ENCODE measurements around the gene ACO2.

Gene ACO2

DNA sequence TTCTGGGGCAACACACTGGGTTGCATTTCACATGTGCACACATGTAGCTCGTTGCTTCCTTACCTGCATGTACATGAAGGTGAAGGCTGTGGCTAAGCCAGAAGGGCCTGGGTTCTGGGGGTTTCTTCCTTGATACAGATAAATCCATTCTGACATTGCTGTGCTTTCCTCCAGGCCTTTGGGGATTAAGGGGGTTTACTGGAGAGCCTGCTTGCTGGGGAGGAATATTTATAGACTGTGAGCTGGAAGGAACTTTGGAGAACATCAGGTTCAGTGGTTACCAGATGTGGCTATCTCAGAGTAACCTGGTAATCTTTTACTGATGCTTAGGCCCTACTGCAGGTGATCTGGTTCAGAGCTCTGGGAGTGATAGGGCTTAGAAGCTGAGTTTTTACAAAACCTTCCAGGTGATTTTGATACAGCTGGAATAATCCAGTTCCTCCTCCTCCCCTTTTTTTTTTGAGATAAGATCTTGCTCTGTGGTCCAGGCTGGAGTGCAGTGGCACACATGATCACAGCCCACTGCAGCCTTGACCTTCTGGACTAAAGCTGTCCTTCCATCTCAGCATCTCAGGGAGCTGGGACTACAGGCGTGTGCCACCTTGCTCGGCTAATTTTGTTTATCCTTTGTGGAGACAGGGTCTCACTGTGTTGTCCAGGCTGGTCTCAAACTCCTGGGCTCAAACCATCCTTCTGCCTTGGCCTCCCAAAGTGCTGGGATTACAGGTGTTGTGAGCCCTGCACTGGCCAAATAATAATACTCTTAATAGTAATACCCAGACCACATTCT is 19.9 kb downstream of the ACO2 start:
- no peak for DNase-seq (ENCODE audit: low read depth)

GRCh38 chr22:41491374-41492100 is 22.6 kb downstream of the ACO2 start:
- no peak for DNase-seq (ENCODE audit: low read depth)

DNA sequence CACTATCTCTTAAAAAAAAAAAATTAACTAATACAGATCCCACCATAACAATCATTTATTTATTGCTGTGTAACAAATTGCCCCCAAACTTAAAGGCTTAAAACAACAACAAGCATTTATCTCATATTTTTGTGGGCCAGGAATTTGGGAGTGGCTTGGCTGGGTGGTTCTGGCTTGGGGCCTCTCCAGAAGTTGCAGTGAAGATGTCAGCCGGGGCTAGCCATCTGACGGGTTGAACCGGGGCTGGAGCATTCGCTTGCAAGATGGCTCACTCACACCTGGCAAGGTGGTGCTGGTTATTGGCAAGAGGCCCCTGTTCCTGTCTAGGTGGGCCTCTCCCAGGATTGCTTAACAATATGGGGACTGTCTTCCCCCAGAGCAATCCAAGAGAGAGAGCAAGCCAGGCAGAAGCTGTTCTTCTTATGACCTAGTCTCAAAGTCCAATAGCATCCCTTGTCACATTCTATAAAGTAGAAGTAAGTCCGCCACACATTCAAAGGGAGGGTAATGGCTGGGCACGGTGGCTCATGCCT is 29.5 kb downstream of the ACO2 start:
- no peak for DNase-seq (ENCODE audit: low read depth)

DNA sequence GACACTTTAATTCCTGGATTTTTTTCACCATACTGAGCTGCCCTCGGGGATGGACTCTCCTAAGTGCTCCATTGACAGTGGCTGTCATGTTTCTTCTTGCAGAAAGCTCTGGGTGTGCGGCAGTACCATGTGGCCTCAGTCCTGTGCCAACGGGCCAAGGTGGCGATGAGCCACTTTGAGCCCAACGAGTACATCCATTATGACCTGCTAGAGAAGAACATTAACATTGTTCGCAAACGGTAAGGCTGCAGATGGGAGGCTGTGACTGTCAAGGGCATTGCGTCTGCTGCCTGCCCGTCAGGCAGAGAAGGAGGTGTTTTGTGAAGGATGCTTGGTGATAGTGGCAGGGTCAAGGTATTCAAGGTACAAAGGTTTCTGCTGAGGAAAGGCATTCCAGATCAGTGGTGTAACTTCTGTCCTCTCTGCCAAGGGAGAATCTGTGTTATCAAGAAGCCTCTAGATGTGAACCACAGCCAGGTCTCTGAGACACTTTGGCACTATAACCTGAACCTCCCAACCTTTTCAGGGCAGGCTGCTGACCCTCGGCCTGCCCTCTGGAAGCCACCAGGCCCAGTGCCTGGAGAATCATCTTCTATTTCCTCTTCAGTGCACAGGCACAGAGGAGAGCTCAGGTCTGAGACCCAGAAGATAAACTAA is 30.8 kb downstream of the ACO2 start:
- DNase-seq (ENCODE audit: low read depth), result no peak

DNA sequence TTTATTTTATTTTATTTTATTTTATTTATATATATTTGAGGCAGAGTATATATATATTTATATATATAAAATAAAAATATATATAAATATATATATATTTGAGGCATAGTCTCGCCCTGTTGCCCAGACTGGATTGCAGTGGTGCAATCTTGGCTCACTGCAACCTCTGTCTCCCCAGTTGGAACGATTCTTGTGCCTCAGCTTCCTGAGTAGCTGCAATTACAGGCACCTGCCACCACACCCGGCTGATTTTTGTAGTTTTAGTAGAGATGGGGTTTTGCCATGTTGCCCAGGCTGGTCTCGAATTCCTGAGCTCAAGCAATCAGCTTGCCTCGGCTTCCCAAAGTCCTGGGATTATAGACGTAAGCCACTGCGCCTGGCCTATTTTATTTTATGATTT is 31.4 kb downstream of the ACO2 start:
- no peak for DNase-seq (ENCODE audit: low read depth)

DNA sequence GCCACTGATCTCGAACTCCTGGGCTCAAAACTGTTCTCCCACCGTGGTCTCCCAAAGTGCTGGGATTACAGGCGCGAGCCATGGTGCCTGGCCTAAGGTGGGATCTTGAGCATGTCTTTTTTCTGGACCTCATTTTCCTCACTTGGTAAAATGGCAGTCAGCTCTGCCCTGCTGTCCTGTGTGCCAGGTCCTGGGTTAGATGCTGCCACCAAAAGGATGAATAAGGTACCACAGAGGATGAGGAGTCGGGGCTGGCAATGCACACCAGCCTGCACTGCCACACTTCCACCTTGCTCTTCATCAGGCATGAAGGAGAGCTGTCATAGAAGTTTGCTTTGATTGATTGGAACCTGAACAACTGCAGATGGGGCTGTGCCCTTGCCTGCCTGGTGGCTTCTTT is 32.3 kb downstream of the ACO2 start:
- DNase-seq (ENCODE audit: low read depth), result peak; percentile 35

- DNase-seq (ENCODE audit: low read depth), result no peak
These were observed 35.5 kb downstream of the ACO2 start for GRCh38 chr22:41504397-41504796.

GRCh38 chr22:41504816-41505215 is 35.9 kb downstream of the ACO2 start:
- no peak for DNase-seq (ENCODE audit: low read depth)

GRCh38 chr22:41505511-41506220 is 36.7 kb downstream of the ACO2 start:
- DNase-seq (ENCODE audit: low read depth), result no peak

- DNase-seq (ENCODE audit: low read depth), result no peak
These were observed 38.6 kb downstream of the ACO2 start for GRCh38 chr22:41507330-41508063.

- DNase-seq (ENCODE audit: low read depth), result no peak
These were observed 39.9 kb downstream of the ACO2 start for GRCh38 chr22:41508770-41509170.

DNA sequence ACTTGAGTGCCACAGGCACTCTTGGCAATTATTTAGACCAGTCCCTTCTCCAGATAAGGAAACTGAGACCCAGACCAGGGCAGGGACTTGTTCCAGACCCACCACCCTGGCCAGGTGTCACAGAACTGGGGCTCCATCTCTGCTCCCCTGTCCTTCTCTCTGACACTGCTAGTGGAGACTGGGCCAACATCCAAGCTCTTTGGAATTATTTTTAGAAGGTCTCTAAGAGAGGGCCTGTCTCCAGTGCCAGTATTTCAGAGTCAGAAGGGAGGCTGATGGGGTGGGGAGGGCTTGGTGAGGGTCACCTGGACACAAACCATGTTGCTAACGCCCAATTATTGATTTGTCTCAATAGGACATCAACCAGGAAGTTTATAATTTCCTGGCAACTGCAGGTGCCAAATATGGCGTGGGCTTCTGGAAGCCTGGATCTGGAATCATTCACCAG is 42.6 kb downstream of the ACO2 start:
- no peak for DNase-seq (ENCODE audit: low read depth)

- DNase-seq (ENCODE audit: low read depth), result peak; percentile 73
These were observed 43.7 kb downstream of the ACO2 start for GRCh38 chr22:41512421-41513194.

GRCh38 chr22:41513391-41513790 is 44.5 kb downstream of the ACO2 start:
- DNase-seq (ENCODE audit: low read depth), result no peak

- no peak for DNase-seq (ENCODE audit: low read depth)
These were observed 47.5 kb downstream of the ACO2 start for GRCh38 chr22:41516462-41516861.

DNA sequence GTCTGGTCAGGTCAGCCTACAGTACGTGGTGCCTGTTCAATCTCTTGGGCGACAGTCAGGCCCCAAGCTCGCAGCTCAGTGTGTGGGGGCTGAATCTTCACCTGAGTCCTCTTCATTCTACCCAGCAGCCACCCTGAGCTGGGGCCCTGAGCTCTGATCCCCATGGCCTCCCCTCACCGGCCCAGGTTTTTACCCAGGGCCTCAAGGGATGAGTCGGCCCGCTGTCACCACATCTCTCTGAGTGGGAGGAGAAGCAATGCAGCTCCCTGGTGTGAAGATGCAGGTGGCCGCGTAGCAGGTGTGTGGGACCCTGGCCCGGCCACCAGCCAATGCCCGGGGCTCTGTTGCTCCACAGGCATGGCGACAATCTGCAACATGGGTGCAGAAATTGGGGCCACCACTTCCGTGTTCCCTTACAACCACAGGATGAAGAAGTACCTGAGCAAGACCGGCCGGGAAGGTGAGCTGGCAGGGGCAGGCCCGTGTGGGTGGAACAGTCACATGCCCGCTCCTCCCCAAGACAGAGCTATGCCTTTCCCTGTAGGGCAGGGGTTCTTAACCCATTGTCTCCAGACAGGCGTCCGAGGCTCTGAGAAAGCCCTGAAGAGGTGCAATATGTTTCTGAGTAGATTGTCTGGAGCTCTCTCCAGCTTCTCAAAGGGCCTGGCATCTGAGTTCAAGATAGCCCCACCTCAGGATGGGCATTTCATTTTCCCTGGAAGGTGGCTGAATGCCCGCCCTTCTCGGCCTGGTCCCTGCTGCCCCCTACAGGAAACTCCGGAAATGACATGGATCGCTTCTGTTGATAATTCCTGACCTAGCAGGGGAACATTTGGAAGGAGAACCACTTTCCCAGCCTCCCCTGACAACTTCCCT is 48.5 kb downstream of the ACO2 start:
- DNase-seq (ENCODE audit: low read depth), result peak; percentile 73

DNA sequence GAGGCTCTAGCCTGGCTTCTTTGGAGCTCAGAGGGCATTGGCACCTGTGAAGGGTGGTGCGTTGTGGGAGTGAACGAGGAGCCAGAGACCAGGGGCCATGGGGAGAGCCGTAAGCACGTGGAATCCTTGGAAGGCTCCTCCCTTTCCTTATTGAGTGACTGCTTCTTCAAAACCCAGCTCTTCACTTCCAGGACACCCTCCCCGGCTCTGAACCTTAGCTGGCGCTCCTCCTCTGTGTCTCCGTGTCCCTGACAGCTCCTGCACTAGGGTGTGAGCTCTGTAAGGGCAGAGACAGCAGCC is 49.1 kb downstream of the ACO2 start:
- DNase-seq (ENCODE audit: low read depth), result no peak

GRCh38 chr22:41521126-41521525 is 52.2 kb downstream of the ACO2 start:
- no peak for DNase-seq (ENCODE audit: low read depth)

DNA sequence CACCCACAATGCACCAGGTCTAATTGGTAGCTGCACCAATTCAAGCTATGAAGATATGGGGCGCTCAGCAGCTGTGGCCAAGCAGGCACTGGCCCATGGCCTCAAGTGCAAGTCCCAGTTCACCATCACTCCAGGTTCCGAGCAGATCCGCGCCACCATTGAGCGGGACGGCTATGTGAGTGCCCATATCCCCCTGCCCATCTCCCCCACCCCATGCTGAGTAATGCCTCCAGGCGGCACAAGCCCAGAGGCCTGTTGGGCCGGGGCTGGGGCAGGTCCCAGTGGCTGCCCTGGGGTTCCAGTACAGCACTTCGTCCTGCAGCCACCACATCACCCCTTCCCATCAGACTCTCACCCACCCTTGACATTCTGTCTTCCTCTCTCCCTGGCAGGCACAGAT is 53.9 kb downstream of the ACO2 start:
- no peak for DNase-seq (ENCODE audit: low read depth)

Measured in ELR (cell line).